Measurements from ENCODE around the gene JKAMP. TPM values are rescaled to one million over a fixed set of nuclear protein-coding genes. Genes with fewer than 3 reads are reported as not detected.

The JKAMP gene
- polyA plus RNA-seq, 1 donor (not counting 4 experiments of a cell fraction or from before 2014, with no cell fraction given) = 166 TPM

GRCh38 chr14:59509101-59509500 is 24.8 kb downstream of the JKAMP start:
- DNase-seq (ENCODE audit: low read depth, low spot score) = no peak
- H3K9me3 ChIP-seq (ENCODE audit: control insufficient read depth, low read depth, low read length) = no peaks in the 10 kb centered on the region
- dilution Hi-C loops (cut with MboI; ENCODE audit: extremely low pct_ligation_motif_present, low sequenced_read_pairs) = no loop called here
- FAIRE-seq = no peak
- TF ChIP-seq EZH2 (IDR thresholded peaks at IDR 0.05; ENCODE audit: low read length) (no peak), CTCF (optimal IDR thresholded peaks at IDR 0.05 in 1 of 3, IDR thresholded peaks at IDR 0.05 in 1 of 3, conservative IDR thresholded peaks at IDR 0.05 in 1 of 3; ENCODE audit: extremely low read depth in 1 of 3, insufficient read depth in 2 of 3, low read length in 3 of 3) (no peak)
- no peaks in the 10 kb centered on the region for H4K20me1 ChIP-seq (ENCODE audit: control insufficient read depth, extremely low read depth, insufficient read depth, low read length)
- H3K36me3 ChIP-seq (ENCODE audit: control insufficient read depth in 2 of 2, extremely low read depth in 1 of 2, insufficient read depth in 2 of 2, low read length in 2 of 2) = no peaks in the 10 kb centered on the region
- H3K27me3 ChIP-seq (ENCODE audit: control insufficient read depth, extremely low read depth, insufficient read depth, low read length) = no peaks in the 10 kb centered on the region
- H3K4me1 ChIP-seq (ENCODE audit: control insufficient read depth, extremely low read depth, insufficient read depth, low read length) = no peaks in the 10 kb centered on the region
- no peak overlapping the region for H3K4me2 ChIP-seq (ENCODE audit: control insufficient read depth, extremely low read depth, insufficient read depth, low read depth, low read length)
- H3K4me3 ChIP-seq (ENCODE audit: control insufficient read depth in 2 of 3, extremely low read depth in 1 of 3, insufficient read depth in 2 of 3, low read depth in 1 of 3, low read length in 3 of 3) = no peak overlapping the region
- H2AFZ ChIP-seq (ENCODE audit: control insufficient read depth, low read length) = no peak overlapping the region
- H3K9me1 ChIP-seq (ENCODE audit: control insufficient read depth, extremely low read depth, insufficient read depth, low read length) = no peaks in the 10 kb centered on the region
- no peak overlapping the region for H3K9ac ChIP-seq (ENCODE audit: control insufficient read depth, extremely low read depth, insufficient read depth, low read length)
- H3K27ac ChIP-seq (ENCODE audit: control insufficient read depth, insufficient read depth, low read length) = no peak overlapping the region
- H3K79me2 ChIP-seq (ENCODE audit: control insufficient read depth, insufficient read depth, low read length) = no peaks in the 10 kb centered on the region

- Histone ChIP-seq H3K36me3 (ENCODE audit: control insufficient read depth in 2 of 2, extremely low read depth in 1 of 2, insufficient read depth in 2 of 2, low read length in 2 of 2) (no peaks in the 10 kb centered on the region), H3K9me3 (ENCODE audit: control insufficient read depth, low read depth, low read length) (no peaks in the 10 kb centered on the region), H3K27me3 (ENCODE audit: control insufficient read depth, extremely low read depth, insufficient read depth, low read length) (no peaks in the 10 kb centered on the region), H3K4me3 (ENCODE audit: control insufficient read depth in 2 of 3, extremely low read depth in 1 of 3, insufficient read depth in 2 of 3, low read depth in 1 of 3, low read length in 3 of 3) (no peak overlapping the region), H3K4me2 (ENCODE audit: control insufficient read depth, extremely low read depth, insufficient read depth, low read depth, low read length) (no peak overlapping the region), H3K9ac (ENCODE audit: control insufficient read depth, extremely low read depth, insufficient read depth, low read length) (no peak overlapping the region), H3K9me1 (ENCODE audit: control insufficient read depth, extremely low read depth, insufficient read depth, low read length) (no peaks in the 10 kb centered on the region), H2AFZ (ENCODE audit: control insufficient read depth, low read length) (no peak overlapping the region), H3K4me1 (ENCODE audit: control insufficient read depth, extremely low read depth, insufficient read depth, low read length) (no peaks in the 10 kb centered on the region), H3K79me2 (ENCODE audit: control insufficient read depth, insufficient read depth, low read length) (no peaks in the 10 kb centered on the region), H3K27ac (ENCODE audit: control insufficient read depth, insufficient read depth, low read length) (no peak overlapping the region), H4K20me1 (ENCODE audit: control insufficient read depth, extremely low read depth, insufficient read depth, low read length) (no peaks in the 10 kb centered on the region)
- TF ChIP-seq EZH2 (IDR thresholded peaks at IDR 0.05; ENCODE audit: low read length) (no peak), CTCF (optimal IDR thresholded peaks at IDR 0.05 in 1 of 3, IDR thresholded peaks at IDR 0.05 in 1 of 3, conservative IDR thresholded peaks at IDR 0.05 in 1 of 3; ENCODE audit: extremely low read depth in 1 of 3, insufficient read depth in 2 of 3, low read length in 3 of 3) (no peak)
- DNase-seq (ENCODE audit: low read depth, low spot score) = no peak
- FAIRE-seq = no peak
- dilution Hi-C loops (cut with MboI; ENCODE audit: extremely low pct_ligation_motif_present, low sequenced_read_pairs) = no loop called here
Measured at GRCh38 chr14:59510001-59510400, 25.7 kb downstream of the JKAMP start.
